Measurements from ENCODE around the gene KRTAP9-8. TPM values are rescaled to one million over a fixed set of nuclear protein-coding genes. Genes with fewer than 3 reads are reported as not detected.
"Not testable (repeated sequence)": the region's sequence is repeated elsewhere in the genome, so short reads cannot be mapped to it uniquely, and the experiment has no call there.

The KRTAP9-8 gene, protein sequence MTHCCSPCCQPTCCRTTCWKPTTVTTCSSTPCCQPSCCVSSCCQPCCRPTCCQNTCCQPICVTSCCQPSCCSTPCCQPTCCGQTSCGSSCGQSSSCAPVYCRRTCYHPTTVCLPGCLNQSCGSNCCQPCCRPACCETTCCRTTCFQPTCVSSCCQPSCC
- not detected for total RNA-seq

DNA sequence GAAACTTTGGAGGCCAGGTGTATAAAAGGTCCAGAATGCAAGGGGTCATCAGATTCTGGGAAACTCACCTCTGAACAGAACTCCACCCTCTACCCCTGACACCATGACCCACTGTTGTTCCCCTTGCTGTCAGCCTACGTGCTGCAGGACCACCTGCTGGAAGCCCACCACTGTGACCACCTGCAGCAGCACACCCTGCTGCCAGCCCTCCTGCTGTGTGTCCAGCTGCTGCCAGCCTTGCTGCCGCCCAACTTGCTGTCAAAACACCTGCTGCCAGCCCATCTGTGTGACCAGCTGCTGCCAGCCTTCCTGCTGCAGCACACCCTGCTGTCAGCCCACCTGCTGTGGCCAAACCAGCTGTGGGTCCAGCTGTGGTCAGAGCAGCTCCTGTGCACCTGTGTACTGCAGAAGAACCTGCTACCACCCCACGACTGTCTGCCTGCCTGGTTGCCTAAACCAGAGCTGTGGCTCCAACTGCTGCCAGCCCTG lies at the start of gene KRTAP9-8:
KRTAP9-8 (plus strand) TSS at position 51 of the 489 bp plus-strand sequence; CDS start at position 104, 53 bp downstream.
- ATAC-seq; intact Hi-C loops (cut with DNase I); DNase-seq (ENCODE audit: low spot score): not testable (repeated sequence)

DNA sequence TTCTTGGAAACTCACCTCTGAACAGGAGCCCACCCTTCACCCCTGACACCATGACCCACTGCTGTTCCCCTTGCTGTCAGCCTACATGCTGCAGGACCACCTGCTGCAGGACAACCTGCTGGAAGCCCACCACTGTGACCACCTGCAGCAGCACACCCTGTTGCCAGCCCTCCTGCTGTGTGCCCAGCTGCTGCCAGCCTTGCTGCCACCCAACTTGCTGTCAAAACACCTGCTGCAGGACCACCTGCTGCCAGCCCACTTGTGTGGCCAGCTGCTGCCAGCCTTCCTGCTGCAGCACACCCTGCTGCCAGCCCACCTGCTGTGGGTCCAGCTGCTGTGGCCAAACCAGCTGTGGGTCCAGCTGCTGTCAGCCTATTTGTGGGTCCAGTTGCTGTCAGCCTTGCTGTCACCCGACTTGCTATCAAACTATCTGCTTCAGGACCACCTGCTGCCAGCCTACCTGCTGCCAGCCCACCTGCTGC lies 47.9 kb upstream of the KRTAP9-8 start, which contains the start of gene KRTAP9-1:
KRTAP9-1 (plus strand) TSS at position 51 of the 482 bp plus-strand sequence; CDS start at position 51, 0 bp downstream.
- intact Hi-C loops (cut with DNase I); DNase-seq (ENCODE audit: low spot score); ATAC-seq: not testable (repeated sequence)

DNA sequence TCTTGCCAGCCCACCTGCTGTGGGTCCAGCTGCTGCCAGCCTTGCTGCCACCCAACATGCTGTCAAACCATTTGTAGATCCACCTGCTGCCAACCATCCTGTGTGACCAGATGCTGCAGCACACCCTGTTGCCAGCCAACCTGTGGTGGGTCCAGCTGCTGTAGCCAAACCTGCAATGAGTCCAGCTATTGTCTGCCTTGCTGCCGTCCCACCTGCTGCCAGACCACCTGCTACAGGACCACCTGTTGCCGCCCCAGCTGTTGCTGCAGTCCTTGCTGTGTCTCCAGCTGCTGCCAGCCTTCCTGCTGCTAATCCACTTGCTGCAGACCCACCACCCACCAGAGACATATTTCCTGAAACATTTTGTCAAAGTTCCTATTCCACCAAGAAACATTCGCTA lies 47.5 kb upstream of the KRTAP9-8 start:
- ATAC-seq = no peak
- intact Hi-C loops (cut with DNase I) = no loop called here

DNA sequence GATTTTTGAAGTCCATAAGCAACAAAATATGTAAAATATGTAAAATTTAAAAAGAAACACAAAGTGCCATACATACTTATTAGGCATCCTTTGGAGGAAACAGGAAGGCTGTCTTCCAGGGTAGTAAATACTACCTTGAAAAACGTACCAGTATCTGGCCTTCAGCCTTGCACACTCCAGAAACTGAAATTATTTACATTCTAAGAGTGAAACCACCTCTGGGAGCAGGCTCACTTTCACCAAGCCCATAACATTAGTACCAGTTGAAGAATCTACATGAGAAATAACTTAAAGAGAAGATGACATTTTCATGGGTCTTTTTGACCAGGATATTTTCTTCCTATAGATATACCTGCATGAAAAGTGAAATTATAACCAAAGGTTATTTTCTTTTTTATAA lies 41.7 kb upstream of the KRTAP9-8 start:
- DNase-seq (ENCODE audit: low spot score) (no peak), ATAC-seq (no peak)
- intact Hi-C loops (cut with DNase I) = no loop called here

More for the DNA sequence above, 47.5 kb upstream of the KRTAP9-8 start:
- DNase-seq (ENCODE audit: low spot score) = no peak

DNA sequence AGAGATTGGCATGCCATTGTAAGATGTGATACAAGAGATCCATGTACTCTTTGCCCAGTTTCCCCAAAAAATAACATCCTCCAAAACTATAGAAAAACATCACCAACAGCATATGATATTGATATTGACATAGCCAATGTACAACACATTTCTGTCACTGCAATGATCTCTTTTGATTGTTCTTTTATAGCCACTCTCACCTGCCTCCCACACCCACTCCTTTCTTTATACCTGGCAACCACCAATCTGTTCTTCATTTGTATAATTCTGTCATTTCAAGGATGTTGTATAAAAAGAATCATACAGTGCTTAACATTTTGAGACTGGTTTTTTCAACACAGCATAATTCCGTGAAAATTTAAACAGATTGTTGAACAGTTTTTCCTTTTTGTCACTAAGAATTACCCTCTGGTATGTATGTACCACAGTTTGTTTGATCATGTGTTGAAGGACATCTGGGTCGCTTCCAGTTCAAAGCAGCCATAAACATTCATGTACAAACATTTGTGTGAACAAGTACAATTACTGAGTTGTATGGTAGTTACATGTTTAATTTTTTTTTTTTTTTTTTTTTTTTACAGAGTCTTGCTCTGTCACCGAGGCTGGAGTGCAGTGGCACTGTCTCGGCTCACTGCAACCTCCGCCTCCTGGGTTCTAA lies 38.2 kb upstream of the KRTAP9-8 start:
- intact Hi-C loops (cut with DNase I) = no loop called here
- DNase-seq (ENCODE audit: low spot score) = no peak
- no peak for ATAC-seq

DNA sequence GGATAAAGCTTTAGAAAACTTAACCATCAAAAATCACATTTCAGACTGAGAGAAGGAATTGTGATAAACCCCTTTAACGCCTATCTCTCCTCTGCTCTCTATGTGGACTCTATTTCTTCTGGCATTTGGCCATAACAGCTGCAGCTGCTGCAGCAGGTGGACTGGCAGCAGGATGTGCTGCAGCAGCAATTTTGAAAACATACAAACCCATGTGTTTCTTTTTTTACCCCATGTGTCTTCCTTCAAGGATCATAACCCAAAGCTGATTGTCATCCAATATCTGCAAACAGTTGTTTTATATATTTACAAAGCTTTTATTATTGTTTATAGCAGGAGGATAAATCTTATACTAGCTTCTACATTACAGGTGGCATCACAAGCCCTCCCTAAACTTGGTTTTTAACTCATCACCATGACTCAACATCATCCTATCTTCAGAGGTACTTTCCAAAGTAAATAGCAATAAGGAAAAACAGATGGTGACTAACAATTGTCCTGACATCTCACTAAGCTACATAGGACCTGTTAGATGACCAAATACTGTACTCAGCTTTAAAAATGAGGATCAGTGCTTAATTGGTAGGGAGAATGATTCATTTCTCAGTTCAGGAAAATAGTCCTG lies 25.8 kb upstream of the KRTAP9-8 start:
- intact Hi-C loops (cut with DNase I) = no loop called here
- DNase-seq (ENCODE audit: low spot score) = no peak
- ATAC-seq = no peak

DNA sequence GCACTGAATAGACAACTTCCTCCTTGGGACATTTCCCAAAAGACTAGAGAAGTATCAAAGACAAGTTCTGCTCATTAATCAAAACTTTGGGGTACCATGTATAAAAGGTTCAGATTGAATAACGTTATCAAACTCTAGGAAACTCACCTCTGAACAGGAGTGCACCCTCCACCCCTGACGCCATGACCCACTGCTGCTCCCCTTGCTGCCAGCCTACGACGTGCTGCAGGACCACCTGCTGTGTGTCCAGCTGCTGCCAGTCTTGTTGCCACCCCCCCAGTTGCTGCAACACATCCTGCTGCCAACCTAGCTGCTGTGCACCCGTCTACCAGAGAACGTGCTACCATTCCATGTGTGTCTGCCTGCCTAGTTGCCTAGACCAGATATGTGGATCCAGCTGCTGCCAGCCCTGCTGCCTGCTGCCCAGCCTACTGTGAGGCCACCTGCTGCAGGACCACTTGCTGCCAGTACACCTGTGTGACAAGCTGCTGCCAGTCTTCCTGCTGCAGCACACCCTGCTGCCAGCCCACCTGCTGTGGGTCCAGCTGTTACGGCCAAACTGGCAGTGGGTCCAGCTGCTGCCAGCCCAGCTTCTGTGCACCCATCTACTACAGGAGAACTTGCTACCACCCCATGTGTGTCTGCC lies 25.2 kb upstream of the KRTAP9-8 start:
- intact Hi-C loops (cut with DNase I) = no loop called here
- ATAC-seq = no peak
- DNase-seq (ENCODE audit: low spot score) = no peak

DNA sequence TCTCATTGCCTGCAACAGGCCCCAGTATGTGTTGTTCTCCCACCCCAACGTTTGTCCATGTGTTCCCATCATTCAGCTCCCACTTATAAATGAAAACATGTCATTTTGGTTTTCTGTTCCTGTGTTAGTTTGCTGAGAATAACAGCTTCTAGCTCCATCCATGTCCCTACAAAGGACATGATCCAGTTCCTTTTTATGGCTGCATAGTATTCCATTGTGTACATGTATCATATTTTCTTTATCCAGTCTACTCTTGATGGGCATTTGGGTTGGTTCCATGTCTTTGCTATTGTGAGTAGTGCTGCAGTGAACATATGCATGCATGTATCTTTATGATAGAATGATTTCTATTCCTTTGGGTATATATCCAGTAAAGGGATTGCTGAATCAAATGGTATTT lies 22.1 kb upstream of the KRTAP9-8 start:
- ATAC-seq = no peak
- intact Hi-C loops (cut with DNase I) = loop anchor here (2.0 kb wide), 1 partner anchor 67 kb away; the partner anchor contains the start of gene KRTAP4-5

DNA sequence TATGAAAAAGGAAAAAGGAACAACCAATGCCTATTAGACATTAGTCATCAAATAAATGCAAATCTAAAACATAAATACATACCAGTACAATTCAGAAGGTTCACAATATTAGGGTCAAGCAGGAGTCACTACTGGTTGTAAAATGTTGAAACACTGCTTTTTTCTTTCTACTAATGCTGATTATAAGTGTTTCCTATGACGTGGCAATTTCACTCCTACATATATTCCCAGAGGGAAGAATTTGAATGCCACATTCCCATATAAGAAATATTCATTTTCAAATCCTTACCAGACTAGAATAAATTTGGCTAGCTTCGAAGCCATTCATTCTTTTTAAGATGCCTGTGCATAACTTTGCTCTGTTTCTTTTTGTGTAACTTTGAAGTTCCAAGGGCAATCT lies 14.0 kb upstream of the KRTAP9-8 start:
- ATAC-seq (no peak), DNase-seq (ENCODE audit: low spot score) (no peak)
- intact Hi-C loops (cut with DNase I) = no loop called here

More for the DNA sequence above, 22.1 kb upstream of the KRTAP9-8 start:
- no peak for DNase-seq (ENCODE audit: low spot score)

DNA sequence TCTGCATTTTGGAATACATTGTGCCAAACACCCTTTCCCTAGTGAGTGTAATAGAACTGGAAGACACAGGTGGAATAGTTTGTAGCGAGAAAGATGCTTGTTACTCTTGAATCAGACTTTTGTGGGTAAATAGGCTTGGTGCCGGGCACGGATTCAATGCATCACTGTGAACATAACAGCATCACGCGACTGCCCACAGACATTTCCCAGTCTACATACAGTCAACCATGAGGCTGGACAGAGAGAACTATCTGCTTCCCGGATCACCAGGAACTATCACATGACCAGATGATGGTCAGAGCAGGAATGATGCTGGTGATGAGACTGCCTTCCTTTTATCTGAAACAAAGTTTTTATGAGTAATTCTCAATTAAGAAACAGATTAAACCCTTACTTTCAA lies 11.7 kb upstream of the KRTAP9-8 start:
- DNase-seq (ENCODE audit: low spot score) (no peak), ATAC-seq (no peak)
- intact Hi-C loops (cut with DNase I) = no loop called here

DNA sequence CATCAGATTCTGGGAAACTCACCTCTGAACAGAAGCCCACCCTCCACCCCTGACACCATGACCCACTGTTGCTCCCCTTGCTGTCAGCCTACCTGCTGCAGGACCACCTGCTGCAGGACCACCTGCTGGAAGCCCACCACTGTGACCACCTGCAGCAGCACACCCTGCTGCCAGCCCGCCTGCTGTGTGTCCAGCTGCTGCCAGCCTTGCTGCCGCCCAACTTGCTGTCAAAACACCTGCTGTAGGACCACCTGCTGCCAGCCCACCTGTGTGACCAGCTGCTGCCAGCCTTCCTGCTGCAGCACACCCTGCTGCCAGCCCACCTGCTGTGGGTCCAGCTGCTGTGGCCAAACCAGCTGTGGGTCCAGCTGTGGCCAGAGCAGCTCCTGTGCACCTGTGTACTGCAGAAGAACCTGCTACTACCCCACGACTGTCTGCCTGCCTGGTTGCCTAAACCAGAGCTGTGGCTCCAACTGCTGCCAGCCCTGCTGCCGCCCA lies 11.2 kb upstream of the KRTAP9-8 start, which contains the start of gene KRTAP9-2:
KRTAP9-2 (plus strand) TSS at position 51 of the 498 bp plus-strand sequence; CDS start at position 58, 7 bp downstream.
- intact Hi-C loops (cut with DNase I); ATAC-seq; DNase-seq (ENCODE audit: low spot score): not testable (repeated sequence)

DNA sequence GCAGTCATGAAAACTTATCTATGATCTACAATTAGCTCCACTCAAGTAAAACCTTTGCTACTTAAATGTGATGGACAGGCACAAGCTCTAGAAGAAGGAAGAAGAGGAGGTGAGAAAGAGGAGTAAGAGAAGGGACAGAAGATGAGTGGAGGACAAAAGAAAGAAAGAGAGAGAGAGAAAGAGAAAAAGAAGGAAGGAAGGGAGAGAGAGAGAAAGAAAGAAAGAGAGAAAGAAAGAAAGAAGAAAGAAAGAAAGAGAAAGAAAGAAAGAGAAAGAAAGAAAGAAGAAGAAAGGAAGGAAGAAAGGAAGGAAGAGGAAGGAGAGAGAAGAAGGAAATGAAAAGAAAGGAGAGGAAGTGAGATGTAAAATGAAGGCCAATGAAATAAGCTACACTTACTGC lies 7.7 kb upstream of the KRTAP9-8 start:
- ATAC-seq = no peak
- intact Hi-C loops (cut with DNase I) = no loop called here
- no peak for DNase-seq (ENCODE audit: low spot score)

DNA sequence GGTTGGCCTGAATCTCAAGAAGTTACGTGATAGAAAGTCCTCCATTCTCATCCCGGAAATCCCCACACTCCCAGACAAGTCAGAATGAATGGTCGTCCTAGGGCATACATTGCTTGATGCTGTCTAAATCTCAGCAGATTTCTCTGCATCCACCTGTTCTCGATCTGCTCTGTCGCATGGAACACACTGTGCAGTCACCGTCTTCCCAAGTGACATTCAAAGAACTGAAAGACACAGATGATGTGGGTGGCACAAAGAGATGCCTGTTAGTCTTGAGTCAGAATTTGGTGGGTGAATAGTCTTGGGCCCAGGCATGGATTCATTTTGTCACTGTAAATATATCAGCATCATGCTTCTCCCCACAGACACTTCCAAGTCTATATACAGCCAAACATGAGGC lies 6.1 kb upstream of the KRTAP9-8 start:
- no peak for ATAC-seq
- intact Hi-C loops (cut with DNase I) = no loop called here
- DNase-seq (ENCODE audit: low spot score) = no peak

DNA sequence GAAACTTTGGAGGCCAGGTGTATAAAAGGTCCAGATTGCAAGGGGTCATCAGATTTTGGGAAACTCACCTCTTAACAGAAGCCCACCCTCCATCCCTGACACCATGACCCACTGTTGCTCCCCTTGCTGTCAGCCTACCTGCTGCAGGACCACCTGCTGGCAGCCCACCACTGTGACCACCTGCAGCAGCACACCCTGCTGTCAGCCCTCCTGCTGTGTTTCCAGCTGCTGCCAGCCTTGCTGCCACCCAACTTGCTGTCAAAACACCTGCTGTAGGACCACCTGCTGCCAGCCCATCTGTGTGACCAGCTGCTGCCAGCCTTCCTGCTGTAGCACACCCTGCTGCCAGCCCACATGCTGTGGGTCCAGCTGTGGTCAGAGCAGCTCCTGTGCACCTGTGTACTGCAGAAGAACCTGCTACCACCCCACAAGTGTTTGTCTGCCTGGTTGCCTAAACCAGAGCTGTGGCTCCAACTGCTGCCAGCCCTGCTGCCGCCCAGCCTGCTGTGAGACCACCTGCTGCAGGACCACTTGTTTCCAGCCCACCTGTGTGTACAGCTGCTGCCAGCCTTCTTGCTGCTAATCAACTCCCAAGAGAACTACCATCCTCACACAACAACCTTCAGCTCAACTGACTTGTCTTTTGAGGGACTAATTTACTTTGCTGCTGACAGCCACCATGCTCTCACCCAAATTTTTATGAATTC lies 5.2 kb upstream of the KRTAP9-8 start, which contains the start of gene KRTAP9-3:
KRTAP9-3 (plus strand) TSS at position 51 of the 707 bp plus-strand sequence; CDS start at position 104, 53 bp downstream.
- intact Hi-C loops (cut with DNase I); DNase-seq (ENCODE audit: low spot score); ATAC-seq: not testable (repeated sequence)

DNA sequence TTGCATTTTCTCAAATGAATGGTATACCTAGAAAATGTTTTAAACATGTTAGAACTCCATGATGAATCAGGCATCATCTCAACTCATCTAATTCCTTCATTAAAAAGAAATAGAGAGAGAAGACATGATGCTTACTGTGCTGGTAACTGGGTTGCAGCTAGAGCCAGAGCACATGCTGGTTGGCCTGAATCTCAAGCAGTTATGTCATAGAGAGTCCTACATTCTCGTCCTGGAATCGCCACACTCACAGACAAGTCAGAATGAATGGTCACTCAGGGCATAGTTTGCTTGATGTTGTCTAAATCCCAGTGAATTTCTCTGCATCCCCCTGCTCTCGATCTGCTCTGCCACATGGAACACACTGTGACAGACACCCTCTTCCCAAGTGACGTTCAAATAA lies 683 bp upstream of the KRTAP9-8 start:
- intact Hi-C loops (cut with DNase I); DNase-seq (ENCODE audit: low spot score); ATAC-seq: not testable (repeated sequence)

DNA sequence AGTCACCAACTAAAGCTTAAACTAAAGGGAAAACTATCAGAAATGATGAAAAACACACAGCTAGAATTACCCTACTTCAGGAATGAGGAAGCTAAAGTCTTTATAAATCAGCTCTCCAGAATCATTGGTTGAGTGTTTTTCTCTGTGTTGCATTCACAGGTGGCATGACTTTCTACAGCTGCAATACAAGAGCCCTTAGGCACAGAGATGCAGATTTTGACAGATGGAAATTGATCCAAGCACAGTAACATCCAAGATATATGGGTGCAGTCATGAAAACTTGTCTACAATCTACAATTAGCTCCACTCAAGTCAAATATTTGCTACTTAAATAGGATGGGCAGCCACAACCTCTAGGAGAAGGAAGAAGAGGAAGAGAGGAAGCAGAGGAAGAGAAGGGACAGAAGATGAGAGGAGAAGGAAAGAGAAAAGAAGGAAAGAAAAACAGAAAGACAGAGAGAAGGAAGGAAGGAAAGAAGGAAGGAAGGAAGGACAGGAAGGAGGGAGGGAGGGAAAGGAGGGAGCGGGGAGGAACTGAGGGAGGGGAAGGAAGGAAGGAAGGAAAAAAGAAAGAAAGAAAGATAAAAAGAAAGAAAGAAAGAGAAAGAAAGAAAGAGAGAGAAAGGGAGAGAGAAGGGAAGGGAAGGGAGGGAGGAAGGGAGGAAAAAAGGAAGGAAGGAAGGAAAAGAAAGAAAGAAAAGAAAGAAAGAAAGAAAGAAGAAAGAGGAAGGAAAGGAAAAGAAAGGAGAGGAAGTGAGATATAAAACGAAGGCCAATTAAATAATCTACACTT lies 9.4 kb downstream of the KRTAP9-8 start:
- intact Hi-C loops (cut with DNase I) = loop anchor here (10.0 kb wide), 1 partner anchor 102 kb away; the partner anchor contains the start of genes KRTAP4-5 and KRTAP4-6
- ATAC-seq; DNase-seq (ENCODE audit: low spot score): not testable (repeated sequence)

DNA sequence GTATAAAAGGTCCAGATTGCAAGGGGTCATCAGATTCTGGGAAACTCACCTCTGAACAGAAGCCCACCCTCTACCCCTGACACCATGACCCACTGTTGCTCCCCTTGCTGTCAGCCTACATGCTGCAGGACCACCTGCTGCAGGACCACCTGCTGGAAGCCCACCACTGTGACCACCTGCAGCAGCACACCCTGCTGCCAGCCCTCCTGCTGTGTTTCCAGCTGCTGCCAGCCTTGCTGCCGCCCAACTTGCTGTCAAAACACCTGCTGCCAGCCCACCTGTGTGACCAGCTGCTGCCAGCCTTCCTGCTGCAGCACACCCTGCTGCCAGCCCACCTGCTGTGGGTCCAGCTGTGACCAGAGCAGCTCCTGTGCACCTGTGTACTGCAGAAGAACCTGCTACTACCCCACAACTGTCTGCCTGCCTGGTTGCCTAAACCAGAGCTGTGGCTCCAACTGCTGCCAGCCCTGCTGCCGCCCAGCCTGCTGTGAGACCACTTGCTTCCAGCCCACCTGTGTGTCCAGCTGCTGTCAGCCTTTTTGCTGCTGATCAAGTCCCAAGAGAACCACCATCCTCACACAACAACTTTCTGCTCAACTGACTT lies 11.9 kb downstream of the KRTAP9-8 start, which contains the start of gene KRTAP9-4:
KRTAP9-4 (plus strand) TSS at position 51 of the 604 bp plus-strand sequence; CDS start at position 85, 34 bp downstream.
- DNase-seq (ENCODE audit: low spot score); ATAC-seq: not testable (repeated sequence)
- intact Hi-C loops (cut with DNase I) = loop anchor here (10.0 kb wide), 1 partner anchor 105 kb away; the partner anchor contains the start of genes KRTAP4-5 and KRTAP4-6

Measured in sciatic nerve (tissue), 2 donors.